ENCODE data around the gene BCL2L12. TPM values are rescaled to one million over a fixed set of nuclear protein-coding genes. Genes with fewer than 3 reads are reported as not detected.

BCL2L12 gene
- total RNA-seq, 1 experiment from 2014 or later, result 14.8 TPM

DNA sequence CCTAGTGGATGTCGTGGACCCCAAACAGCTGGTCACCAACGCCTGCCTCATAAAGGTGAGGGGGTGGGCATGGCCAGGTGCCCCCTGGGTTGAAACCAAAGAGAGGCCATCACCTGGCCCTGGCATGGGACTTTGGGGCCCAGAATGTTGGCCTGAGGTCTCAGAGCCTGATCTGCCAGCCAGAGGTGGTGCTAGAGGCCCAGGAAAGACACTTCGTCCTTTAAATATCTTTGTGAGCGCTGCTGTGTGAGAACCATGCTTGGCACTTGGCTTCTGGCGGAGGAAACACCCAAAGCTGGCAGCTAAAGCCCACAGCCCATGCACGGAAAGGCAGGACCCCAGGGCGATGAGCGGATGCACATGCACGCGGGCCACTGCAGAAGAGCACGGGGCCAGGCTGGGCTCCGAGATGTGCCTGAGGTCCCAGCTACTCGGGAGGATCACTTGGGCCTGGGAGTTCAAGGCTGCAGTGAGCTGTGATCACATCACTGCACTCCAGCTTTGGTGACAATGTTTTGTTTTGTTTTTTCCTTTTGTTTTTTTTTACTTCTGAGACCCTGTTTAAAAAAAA lies 19.3 kb downstream of the BCL2L12 start:
- DNase-seq (ENCODE audit: low spot score), result no peak

DNA sequence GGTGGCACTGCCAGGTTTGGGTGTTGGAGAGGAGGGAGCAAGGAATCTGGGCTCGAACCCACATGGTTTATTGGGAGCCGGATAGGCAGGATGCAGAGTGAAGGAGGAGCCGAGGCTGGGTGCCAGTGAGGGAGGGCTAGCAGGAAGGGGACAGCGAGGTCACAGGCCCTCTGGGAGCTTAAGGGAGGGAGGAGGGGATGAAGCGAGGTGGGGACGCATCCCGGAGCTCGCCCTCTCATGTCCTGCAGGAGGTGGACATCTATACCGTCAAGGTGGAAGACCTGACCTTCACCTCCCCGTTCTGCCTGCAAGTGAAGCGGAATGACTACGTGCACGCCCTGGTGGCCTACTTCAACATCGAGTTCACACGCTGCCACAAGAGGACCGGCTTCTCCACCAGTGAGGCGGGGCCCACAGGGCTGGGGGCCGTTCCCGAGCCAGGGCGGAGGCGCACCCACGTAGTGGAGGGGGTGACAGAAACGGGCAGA lies 20.2 kb downstream of the BCL2L12 start:
- DNase-seq (ENCODE audit: low spot score), result no peak

DNA sequence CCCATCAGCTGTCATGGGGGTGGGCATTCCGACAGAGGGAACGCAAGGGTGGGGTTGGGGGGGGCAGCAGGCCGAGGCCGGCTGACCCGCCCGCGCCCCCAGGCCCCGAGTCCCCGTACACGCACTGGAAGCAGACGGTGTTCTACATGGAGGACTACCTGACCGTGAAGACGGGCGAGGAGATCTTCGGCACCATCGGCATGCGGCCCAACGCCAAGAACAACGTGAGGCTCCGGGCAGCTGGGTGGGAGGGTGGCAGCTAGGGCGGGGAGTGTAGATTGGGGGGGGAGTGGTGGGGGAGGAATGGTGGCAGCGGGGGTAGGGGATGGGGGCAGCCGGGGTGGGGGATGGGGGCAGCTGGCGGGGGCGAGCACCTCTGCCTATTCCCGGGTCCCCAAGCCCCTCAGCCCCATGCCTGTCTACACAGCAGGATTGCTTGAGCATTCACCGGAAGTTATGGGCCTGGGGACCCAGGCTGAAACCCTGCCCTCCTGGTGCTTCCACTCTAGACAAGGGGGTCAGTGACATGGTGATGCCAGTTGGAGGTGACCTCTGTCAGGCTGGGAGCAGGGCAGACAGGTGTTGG lies 20.9 kb downstream of the BCL2L12 start:
- no peak for DNase-seq (ENCODE audit: low spot score)

DNA sequence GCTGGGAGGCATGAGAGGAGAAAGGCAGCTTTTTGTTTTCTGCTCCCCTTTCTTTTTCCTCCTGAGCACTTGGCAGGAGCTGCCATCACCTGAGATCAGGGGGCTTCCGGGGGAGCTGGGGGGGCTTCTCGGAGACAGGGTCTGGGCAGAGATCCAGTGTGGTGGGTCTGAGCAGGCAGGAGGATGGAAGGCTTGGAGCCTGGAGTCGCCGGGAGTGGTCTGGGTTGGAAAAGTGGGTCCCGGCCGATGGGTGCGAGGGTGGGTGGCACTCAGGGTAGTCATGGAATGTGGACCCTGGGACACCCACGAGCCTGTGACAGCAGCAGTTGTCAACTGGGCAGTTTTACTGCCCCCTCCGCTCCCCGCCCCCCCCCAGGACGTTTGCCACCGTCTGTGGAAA lies 21.4 kb downstream of the BCL2L12 start:
- DNase-seq (ENCODE audit: low spot score), result no peak

DNA sequence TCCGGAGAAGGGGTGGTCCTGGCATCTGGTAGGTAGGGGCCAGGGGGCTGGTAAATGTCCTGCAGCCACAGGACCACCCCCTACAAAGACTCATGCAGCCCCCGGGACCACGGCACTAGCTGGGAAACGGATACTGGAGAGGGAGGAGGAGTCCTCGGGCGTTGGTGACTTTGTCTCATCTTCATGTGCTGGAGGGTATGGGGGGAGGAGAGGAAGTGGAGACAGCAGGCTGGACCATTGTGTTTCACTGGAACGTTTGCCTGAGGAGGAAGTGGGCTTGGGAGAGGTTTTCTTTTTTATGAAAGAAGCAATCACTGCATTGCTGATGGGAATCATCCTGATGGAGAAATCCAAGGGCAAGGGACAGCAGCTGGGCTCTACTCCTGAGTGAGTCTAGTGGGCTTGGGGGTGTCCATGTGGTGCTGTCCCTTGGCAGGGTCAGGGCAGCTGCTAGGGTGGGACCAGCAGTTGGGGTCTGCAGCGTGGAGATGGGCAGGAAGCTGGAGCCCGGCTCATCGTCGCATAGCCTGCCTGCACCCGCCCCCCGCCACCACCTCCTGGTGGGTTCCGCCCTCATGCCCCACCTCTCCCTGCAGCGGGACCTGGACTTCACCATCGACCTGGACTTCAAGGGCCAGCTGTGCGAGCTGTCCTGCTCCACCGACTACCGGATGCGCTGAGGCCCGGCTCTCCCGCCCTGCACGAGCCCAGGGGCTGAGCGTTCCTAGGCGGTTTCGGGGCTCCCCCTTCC lies 22.0 kb downstream of the BCL2L12 start:
- no peak for DNase-seq (ENCODE audit: low spot score)

DNA sequence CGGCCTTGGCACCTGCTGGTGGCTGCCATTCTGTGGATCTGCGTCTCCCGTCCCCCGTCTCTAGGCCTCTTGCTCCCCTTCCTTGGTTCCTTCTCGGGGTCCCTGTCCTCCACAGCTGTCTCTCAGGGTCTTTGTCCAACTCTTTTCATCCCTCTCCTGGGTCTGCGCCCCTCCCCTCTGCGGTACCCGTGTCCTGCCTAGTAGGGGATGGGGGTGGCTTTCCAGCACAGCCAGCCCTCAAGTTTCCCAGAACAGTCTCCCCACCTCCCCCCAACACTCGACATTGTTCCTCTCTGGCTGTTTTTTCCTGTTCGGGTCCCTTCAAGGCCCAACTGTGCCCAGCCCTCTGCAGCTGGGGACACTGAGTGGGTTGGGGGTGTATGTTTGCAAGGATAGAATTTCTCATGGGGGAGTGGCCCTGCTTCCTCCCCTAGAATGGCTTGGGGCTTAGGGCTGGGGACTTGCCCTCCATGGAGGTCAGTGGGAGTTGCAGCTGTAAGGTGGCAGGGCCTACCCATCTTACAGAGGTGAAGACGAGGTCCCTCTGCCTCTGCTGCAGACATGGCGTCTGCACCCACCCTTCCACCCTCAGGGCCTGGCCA lies 22.9 kb downstream of the BCL2L12 start:
- no peak for DNase-seq (ENCODE audit: low spot score)

DNA sequence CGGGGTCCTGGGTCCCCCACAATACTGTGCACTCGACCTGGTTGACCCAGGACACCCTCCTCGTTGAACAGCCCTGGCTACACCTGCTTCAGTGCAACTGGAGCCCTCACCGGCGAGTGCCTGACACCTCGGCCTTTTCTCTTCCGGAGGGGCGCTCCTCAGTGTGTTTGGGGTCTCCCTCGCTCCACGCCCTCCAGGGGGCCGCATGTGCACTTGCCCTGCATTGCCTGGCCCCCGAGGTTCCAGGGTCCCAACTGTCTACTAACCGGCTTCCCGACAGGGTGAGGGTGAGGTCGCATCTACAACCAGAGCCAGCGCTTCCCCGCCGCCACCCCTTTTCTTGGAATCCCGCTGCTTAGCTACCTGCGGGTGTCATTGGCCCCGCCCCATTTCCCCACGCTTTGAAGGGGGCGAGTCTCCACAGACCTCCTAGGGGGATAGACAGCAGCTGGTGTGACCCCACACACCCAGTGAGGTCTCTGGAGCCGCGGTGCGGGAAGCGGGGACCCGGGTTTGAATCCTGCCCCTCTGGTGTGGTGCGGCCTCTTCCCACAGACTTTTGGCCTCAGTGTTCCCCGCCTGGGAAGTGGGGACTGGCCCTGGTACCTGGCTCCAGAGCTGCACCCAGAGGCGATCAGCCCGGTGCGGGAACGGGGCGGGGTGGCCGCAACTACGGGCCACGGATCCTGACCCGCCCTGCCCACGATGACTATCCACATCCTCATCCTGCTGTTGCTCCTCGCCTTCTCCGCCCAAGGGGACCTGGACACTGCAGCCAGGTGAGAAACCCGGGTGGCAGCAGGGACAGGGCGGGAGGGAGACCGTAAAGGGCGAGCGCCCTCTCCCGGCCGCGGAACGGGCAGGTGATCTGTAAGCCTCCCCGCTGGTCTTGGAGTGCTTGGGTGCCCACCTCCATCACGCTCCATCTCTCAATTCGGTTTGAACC lies 23.7 kb downstream of the BCL2L12 start, which contains the start of gene ADM5:
TSS of gene ADM5 (plus strand) at position 462 of the 946 bp plus-strand sequence. CDS start at position 706, 244 bp downstream.
- DNase-seq (ENCODE audit: low spot score), result no peak

DNA sequence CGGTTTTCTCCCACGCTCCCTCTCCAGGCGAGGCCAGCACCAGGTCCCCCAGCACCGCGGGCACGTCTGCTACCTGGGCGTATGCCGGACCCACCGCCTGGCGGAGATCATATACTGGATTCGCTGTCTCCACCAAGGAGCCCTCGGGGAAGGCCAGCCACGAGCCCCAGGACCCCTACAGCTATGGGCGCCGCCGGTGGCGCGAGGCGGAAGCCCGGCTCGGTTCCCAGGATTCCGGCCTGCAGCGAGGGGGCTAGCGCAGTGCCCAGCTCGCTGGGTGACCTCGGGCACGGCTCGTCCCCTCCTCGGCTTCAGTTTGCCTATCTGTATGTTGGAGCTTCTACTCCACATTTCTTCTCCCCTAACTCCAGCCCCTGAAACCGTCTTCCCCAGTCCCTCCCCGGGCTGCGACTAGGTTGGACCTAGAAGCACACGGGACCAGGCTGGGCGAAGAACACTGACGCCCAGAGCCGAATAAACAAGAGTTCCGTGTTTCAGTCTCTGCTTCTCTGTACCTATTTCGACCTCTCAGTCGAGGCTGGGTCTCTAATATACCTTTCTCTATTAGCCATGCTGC lies 24.4 kb downstream of the BCL2L12 start:
- no peak for DNase-seq (ENCODE audit: low spot score)

DNA sequence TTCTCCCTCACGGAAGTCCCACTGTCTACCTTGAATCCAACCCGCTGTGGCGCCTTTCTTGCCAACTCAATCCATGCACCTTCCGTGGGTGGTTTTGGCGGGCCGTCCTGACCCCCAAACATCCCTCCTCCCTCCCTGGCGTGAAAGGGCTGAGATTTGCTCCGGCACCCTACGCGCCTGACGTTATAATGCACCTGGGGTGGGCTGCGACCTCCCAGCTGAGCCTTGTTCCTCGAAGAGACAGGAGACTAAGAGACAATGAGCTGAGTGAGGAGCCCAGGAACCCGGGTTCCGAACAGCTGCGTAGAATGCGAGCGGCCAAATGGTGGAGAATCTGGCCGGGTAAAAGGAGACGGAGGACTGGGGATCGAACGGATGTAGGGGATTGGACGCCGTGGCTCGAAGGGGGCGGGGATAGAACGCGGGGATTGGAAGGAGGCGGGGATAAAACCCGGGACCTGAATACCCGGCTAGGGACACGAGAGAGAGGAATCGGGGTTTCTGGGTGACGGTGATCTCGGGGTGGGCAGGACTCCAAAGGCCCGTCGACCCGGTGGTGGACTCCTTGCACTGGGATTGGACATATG lies 25.0 kb downstream of the BCL2L12 start, which contains the start of gene CPT1C:
TSS of gene CPT1C (plus strand) at position 461 of the 587 bp plus-strand sequence. CDS start 1,137 bp downstream, outside the sequence.
- no peak for DNase-seq (ENCODE audit: low spot score)

DNA sequence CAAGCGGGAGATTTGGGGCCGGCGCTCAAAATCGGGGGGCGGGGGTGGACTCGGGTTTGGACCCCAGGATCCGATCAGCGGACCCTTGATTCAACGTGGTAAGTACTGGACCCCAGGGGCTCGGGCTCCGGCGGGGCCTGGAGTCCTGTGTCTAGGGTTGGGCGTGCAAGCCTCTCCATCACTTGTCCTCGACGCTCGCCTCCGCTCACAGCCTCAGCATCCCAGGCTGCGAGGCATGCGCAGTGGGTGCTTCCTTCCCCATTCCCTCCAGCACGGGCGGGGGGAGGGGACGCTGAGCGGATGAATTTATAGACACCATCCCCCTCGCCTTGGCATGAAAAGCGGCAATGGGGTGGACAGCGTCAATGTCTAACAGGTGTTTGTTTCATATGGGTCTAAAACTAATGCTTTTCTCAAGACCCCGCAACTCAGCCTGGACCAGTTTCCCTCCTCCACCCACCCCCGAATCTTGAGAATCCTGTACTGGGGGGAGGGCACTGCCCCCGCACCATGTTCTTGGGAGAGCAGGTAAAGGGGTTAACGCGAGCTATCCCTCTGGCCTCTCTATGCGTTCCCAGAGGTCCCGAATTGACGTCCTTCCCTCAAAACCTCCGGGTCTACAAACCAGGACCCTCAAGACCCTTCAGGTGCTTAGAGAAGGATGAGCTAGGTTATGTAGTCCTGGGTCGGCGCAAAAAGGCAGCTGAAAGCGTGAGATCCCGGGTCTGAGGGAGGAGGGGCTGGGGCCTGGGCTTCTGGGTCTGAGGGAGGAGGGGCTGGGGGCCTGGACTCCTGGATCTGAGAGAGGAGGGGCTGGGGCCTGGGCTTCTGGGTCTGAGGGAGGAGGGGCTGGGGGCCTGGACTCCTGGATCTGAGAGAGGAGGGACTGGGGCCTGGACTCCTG lies 25.8 kb downstream of the BCL2L12 start:
- DNase-seq (ENCODE audit: low spot score), result no peak

DNA sequence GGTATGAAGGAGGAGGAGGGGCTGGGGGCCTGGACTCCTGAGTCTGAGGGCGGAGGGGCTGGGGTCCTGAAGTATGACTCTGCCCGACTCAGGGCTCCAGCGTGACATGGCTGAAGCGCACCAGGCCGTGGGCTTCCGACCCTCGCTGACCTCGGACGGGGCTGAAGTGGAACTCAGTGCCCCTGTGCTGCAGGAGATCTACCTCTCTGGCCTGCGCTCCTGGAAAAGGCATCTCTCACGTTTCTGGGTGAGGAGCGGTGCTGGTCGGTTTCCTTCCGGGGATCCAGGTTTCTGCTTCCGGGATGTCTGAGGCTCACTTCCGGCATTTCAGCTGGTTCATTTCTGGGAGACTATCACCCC lies 26.4 kb downstream of the BCL2L12 start:
- no peak for DNase-seq (ENCODE audit: low spot score)

DNA sequence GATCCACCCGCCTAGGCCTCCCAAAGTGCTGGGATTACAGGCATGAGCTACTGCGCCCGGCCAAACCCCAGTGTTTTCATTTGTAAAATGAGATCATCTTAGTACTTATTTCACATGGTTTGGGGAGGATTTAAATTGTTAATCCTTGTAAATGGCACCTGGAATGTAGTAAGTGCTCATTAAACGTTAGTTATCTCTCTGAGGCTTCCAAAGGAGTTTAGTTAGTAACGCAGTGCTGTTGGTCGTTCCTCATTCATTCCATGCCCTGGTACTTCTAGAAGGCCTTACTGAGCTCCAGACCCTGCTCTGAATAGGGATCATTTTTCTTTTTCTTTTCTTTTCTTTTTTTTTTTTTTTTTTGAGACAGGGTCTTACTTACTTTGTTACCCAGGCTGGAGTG lies 30.4 kb downstream of the BCL2L12 start:
- no peak for DNase-seq (ENCODE audit: low spot score)

DNA sequence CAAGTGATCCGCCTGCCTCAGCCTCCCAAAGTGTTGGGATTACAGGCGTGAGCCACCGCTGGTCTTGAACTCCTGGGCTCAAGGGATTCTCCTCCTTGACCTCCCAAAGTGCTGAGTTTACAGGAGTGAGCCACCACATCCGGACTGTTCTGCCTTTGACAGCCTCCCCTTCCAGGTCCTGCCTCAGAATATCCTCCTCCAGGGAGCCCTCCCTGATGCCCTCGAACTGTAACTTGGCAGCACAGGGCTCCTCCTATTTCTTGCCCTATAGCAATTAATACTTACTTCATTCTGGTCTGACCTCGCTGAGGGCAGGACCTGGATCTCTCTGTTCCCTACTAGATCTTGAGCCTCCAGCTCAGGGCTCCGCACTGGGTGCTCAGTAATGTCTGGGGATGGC lies 31.1 kb downstream of the BCL2L12 start:
- DNase-seq (ENCODE audit: low spot score), result no peak

DNA sequence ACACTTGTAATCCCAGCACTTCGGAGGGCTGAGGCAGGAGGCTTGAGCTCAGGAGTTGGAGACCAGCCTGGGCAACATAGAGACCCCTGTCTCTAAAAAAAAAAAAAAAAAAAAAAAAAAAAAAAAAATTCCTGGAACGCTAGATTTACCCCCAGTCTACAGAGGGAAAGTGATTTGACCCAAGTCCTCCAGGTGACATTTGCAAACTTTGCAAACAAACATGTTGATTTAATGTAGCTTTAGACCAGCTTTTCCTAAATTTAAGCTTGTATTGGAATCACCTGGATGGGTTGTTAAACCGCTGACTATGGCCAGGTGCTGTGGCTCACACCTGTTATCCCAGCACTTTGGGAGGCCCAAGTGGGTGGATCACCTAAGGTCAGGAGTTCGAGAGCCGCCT lies 33.6 kb downstream of the BCL2L12 start:
- DNase-seq (ENCODE audit: low spot score), result no peak

DNA sequence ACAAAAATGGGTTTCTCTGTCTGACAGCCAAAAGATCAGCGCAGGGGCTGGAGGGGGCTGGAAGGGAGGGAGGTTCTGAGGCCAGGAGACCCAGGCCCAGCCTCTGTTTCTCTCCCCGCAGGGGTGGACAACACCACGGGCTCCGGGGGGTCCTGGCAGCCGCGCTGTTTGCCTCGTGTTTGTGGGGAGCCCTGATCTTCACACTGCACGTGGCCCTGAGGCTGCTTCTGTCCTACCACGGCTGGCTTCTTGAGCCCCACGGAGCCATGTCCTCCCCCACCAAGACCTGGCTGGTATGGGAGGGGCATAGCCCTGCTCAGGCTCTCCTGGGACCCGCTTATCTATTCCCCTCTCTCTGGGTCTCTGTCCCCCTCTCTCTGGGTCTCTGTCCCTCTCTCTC lies 34.8 kb downstream of the BCL2L12 start:
- no peak for DNase-seq (ENCODE audit: low spot score)

DNA sequence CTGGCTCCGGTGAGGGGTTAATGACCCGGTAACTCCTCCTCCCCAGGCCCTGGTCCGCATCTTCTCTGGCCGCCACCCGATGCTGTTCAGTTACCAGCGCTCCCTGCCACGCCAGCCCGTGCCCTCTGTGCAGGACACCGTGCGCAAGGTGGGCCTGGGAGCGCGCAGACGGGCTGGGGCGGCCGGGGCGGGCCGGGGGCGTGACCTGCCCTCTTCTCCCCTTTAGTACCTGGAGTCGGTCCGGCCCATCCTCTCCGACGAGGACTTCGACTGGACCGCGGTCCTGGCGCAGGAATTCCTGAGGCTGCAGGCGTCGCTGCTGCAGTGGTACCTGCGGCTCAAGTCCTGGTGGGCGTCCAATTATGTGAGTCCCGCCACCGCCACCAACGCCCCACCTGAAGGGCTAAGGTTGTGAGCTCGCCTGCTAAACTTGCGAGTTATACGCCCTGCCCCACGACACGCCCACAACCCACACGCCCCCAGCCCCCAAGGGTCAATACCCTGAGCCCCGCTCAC lies 35.6 kb downstream of the BCL2L12 start:
- no peak for DNase-seq (ENCODE audit: low spot score)

DNA sequence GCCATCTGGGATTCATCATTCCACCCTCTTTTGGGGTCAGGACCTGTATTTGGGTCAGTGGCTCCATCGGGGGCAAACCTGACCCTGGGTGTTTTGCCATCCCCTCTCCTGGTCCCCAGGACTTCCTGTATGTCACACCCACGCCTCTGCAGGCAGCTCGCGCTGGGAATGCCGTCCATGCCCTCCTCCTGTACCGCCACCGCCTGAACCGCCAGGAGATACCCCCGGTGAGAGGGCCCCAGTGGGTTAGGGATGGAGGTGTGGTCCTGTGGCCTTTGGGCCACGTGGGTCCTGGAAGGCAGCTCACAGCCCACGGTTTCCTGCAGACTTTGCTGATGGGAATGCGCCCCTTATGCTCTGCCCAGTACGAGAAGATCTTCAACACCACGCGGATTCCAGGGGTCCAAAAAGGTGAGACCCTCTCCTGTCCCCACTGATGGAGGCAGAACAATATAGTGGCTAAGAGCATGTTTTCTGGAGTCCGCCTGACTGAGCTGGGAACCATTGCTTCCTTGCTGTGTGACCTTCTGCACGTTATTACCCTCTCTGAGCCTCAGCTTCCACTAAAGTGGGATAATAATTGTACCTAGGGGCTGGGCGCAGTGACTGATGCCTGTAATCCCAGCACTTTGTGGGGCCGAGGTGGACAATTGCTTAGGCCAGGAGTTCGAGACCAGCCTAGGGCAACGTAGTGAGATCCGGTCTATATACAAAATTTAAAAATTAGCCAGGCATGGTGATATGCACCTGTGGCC lies 39.3 kb downstream of the BCL2L12 start:
- no peak for DNase-seq (ENCODE audit: low spot score)

DNA sequence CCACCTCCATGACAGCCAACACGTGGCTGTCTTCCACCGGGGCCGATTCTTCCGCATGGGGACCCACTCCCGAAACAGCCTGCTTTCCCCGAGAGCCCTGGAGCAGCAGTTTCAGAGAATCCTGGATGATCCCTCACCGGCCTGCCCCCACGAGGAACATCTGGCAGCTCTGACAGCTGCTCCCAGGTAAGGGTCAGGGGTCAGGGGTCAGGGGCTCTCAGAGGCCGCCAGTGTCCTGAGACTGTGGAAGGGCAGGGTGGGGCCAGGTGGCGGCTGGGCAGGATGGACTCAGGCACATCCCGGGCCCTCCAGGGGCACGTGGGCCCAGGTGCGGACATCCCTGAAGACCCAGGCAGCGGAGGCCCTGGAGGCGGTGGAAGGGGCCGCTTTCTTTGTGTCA lies 40.2 kb downstream of the BCL2L12 start:
- DNase-seq (ENCODE audit: low spot score), result no peak

Data from H4 (cell line).